NCI-H345 treated with DMSO at 0.1 percent for 48 hours (cell line): Measurements from ENCODE around the gene FSD1.
"Not testable (repeated sequence)": the region's sequence is repeated elsewhere in the genome, so short reads cannot be mapped to it uniquely, and the experiment has no call there.

Experiments used
- DNase-seq: peaks from one replicate; lab custom pipeline; 2025; ENCODE audit not compliant: unreplicated experiment; lab: John Stamatoyannopoulos, UW

FSD1 gene

DNA sequence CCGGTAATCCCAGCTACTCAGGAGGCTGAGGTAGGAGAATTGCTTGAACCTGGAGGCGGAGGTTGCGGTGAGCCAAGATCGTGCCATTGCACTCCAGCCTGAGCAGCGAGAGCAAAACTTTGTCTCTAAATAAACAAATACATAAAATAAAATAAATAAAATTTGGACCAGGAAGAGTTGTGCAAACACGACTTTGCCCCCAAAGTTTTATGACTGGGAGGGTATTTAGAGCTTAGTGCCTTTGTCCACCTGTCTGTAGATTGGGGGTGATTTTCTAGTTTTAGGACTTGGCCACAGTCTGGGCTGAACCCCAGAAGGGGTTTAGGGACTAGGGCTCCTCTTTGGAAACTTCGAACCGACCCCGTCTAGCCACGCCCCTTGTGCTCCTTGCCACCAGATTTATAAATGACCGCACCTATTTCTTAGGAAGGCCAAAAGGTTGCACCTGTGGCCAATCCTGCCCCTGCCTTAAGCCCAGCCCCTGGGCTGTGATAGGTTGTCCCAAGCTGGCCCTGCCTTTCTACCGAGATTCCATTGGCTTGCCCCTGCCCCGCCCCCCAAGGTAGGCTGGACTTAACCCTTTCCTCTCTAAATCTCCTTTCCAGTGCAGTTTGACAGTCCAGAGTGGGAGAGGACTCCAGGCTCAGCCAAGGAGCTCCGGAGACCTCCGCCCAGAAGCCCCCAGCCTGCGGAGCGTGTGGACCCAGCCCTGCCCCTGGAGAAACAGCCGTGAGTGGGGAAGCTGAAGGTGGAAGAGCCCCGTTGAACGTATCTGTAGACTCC is 20.0 kb upstream of the FSD1 start:
- no peak for DNase-seq

DNA sequence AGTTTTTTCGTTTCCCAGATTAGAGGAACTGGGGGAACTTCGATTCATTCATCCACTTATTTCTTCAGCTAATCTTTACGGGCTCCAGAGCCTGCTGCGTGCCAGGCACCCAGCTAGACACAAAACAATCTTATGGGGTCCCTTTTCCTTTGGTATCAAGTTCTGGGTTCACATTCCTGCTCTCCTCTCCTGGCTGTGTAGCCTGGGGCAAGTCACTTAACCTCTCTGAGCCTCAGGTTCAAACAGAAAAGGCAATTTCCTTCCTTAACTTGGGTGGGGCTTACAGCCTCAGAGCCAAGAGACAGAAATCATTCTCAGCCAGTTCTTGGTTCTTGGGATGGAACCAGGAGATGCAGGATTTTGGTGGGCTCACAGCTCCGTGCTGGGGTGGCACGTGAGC is 19.4 kb upstream of the FSD1 start:
- no peak for DNase-seq

DNA sequence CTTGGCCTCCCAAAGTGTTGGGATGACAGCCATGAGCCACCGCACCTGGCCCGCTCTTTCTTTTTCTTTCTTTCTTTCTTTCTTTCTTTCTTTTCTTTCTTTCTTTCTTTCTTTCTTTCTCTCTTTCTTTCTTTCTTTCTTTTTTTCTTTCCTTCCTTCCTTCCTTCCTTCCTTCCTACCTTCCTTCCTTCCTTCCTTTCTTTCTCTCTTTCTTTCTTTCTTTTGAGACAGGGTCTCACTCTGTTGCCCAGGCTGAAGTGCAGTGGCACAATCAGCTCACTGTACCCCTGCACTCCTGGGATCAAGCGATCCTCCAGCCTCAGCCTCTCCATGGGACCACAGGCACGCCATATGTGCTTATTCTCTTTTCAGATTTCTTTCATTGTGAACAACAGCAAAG is 18.3 kb upstream of the FSD1 start:
- DNase-seq, result not testable (repeated sequence)

DNA sequence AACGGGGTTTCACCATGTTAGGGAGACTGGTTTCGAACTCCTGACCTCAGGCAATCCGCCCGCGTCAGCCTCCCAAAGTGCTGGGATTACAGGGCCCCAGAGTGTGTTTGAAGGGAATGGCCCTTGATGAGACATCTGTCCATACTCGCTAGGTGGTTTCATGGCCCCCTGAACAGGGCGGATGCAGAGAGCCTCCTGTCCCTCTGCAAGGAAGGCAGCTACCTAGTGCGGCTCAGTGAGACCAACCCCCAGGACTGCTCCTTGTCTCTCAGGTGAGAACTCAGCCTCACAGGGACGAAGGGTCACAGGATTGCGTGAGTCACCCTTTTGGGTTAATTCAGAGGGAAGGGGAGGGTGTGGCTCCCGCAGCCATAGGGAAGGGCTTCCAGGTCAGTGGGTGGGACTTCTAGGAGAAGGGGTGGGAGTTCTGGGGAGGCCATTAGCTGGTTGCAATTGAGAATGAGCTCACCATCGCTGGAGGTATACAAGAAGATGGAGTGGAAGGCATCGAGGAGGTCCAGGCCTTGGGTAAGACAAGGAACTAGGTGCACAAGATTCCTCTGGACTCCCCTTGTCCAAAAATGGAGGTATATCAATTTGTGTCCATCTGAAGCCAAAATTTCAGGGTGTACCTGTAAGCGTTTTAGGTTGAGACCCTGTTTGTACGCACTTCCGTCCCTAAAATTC is 16.2 kb upstream of the FSD1 start:
- no peak for DNase-seq

DNA sequence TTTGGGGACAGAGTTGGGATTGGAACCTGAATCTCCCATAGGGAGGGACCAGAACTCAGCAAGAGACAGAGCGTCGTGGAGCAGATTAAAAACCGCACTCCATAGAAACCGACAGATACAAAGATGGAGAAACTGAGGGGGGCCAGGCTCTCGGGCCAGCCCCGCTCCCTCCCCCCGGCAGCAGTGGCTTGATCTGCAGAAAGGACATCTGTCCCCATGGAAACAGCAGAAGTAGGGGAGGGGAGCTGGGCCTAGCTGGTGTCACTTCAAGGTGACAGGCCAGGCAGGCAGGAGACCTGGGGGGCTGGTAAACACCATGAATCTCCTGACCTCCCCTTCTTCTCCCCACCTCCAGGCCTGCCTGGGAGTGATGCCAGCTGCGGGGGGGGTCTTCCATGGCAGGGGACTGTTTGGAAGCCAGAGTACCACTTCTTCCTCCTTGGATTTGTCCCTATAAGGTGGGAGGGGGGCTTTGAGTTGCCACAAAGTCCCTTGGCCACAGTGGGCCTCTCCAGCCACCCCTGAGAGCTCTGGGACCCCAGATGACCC is 13.1 kb upstream of the FSD1 start:
- DNase-seq, result no peak

DNA sequence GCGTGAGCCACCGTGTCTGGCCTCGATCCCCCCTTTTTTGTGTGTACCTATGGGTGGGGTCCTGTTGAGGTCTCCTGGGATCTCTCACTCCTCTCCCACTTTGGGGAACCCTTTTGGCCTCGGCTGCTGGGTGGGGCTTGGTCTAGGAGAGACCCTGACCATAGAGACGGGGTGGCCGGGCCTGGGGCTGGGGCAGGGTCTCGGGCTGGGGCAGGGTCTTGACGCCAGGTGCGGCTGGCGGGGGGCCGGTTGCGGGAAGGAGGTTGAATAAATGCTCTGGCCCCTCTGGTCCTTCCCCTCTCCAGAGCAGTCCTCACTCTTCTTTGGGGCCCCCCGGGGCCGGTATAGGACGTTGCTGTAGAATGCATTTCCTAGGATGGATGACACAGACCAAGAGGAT is 11.9 kb upstream of the FSD1 start:
- DNase-seq, result no peak

DNA sequence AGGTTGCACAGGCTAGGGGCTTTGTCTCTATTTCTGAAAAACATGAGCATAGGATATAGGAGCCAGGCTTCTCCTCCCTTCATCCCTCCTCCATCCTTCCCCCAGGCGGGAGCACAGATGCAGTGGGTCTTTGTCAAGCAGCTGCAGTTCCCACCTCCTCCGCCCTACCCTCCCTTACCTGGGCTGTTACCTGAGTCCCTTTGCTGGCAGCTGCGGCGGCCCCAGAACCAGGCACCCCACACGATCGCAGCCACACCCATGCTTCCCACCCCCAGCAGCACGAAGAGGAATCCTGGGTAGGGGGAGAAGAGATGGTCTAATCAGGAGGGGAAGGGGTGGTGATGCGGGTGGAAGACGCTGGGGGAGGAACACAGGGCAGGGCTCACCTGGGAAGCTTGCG is 10.0 kb upstream of the FSD1 start:
- DNase-seq, result no peak

DNA sequence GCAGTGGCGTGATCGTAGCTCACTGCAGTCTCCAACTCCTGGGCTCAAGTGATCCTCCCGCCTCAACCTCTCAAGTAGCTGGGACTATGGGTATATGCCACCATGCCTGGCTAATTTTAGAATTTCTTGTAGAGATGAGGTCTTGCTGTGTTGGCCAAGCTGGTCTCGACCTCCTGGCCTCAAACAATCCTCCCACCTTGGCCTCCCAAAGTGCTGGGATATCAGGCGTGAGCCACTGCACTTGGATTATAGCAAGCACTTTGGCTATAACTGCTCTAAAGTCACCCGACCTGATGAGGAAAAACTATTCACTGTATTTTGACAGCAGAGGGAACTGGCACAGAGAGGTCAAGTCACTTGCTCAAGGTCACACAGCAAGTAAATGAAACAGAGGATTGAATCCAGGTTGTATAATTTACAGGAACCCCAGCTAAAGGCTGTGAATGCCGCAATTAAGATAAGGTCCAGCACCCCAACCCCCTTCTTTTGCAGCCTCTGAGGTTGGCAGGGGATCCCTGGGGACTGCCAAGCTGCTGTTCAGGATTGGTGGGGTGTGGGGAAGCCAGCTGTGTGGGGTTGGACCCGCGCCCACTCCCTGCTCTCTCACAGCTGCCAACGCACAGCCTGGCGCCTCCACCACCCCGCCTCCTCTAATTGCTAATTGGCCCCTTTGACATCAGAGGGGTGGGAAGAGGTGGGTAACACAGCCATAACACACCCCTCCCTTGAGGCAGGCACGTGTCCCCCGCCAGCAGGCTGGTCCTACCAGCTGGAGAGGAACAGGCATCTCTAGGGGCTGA is 8.2 kb upstream of the FSD1 start:
- DNase-seq, result peak; percentile 33

DNA sequence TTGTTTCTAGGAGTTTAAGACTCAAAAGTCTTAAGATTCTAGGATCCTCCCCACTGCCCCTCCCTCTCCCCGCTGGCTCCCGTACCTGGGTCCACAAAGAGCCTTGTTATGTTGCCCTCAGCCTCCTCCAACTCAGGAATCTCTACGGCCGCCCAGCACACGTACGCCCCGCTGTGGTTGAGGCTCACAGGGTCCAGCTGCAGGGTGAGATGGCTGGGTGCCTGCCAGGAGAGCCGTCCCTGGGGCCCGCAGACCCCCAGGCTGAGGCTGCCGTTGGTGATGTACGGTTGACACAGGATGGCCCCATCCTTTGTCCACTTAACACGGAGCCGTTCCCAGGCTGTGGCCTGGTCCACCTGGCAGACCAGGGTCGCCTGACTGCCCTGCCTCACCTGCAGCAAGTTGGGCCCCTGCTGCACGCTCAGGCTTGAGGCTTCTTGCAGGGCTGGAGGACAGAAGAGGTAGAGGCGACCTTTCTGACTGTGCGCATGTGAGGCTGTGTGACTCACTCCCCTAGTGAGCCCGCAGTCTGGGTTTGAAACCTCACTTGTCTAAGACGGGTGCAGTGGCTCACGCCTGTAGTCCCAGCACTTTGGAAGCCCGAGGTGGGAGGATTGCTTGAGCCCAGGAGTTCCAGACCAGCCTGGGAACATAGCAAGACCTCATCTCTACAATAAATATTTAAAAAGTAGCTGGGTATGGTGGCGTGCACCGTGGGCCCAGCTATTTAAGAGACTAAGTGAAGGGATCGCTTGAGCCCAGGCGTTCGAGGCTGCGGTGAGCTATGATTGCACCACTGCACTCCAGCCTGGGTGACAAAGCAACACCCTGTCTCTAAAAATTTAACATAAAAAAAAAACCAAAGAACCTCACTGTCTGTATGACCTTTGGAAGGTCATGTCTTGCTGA is 6.2 kb upstream of the FSD1 start:
- DNase-seq, result no peak

DNA sequence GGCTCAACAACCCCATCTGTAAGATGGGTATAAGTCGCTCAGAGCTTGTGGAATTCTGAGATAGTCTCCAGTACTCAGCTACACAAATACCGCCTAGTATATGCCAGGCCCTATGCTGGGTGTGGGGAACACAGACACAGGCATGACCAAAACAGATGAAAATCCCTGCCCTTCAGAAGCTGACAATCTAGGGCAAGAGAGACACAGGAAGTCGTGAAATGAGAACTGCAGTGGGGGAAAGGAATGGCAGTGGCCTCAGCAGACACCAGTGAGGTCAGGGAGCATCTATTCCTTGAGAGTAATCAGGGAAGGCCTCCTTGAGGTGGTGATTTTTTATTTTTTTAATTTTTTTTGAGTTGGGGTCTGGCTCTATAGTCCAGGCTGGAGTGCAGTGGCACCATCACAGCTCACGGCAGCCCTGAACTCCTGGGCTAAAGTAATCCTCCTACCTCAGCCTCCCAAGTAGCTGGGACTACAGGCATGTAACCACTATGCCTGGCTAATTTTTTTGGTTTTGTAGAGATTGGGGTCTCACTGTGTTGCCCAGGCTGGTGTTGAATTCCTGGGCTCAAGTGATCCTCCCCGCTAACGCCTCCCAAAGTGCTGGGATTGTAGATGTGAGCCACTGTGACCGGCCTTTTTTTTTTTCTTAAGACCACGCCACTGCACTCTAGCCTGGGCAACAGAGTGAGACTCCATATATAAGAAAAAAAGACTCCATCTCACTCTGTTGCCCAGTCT is 5.4 kb upstream of the FSD1 start:
- no peak for DNase-seq

DNA sequence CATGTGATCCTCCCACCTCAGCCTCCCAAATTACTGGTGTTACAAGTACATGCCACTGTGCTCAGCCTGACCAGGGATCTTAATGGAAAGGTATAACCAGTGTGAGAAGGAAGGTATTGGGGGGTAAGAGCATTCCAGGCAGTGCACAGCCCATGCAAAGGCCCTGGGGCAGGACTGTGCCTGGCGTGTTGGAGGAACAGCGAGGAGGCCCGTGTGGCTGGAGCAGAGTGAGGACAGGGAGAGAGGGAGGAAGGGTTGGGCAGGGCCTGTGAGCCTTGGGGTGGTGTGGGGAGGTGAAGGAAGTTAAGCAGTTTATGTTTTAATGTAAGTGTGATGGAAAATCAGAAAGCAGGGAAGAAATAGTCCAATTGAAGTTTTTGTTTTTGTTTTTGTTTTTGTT is 3.8 kb upstream of the FSD1 start:
- DNase-seq, result no peak

DNA sequence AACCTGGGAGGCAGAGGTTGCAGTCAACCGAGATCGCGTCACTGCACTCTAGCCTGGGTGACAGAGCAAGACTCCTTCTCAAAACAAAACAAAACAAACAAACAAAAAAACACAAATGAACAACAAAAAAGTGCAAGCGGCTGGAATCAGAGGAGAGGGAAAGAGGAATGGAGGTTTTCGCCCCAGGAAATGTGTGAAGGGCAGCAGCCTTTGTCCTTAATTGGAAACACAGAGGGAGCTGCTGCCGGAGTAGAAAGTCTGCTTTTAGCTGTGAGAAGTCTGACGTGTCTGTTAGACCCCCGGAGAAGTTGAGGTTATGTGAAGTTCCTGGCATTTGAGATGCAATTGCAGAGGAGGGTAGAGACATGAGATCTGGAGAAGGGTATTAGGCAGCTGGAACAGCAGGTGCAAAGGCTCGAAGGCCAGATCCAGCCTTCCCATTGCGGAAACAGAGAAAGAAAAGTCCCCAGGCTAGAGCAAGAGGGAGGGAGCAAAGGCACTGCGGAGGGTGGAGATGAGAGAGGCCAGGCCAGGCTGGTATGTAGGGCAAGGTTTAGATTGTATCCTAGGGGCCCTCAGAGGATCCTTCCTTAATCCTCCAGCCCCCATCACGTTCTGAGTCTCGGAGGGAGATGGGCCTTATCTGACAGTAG is 2.7 kb upstream of the FSD1 start:
- no peak for DNase-seq

DNA sequence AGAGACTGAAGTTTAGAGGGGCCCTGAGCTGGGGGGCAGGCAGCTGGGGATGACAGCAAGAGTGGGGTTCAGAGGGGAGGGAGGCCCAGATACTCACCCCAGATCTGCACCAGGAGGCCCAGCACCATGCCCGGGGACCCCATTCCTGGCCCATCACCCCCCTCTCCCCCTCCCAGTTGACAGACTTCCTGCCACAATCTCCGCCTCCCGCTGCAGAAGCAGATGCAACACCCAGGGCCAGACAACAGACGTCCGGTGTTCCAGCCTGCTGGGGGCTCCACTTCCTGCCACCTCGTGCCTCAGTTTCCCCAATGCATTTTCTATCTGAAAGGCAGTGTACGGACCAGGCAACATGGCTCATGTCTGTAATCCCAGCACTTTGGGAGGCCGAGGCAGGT is 2.2 kb upstream of the FSD1 start, which contains the start of gene TMIGD2:
TSS of gene TMIGD2 (minus strand) at position 147 of the 398 bp plus-strand sequence. CDS start at position 143, 4 bp downstream.
- DNase-seq, result no peak

DNA sequence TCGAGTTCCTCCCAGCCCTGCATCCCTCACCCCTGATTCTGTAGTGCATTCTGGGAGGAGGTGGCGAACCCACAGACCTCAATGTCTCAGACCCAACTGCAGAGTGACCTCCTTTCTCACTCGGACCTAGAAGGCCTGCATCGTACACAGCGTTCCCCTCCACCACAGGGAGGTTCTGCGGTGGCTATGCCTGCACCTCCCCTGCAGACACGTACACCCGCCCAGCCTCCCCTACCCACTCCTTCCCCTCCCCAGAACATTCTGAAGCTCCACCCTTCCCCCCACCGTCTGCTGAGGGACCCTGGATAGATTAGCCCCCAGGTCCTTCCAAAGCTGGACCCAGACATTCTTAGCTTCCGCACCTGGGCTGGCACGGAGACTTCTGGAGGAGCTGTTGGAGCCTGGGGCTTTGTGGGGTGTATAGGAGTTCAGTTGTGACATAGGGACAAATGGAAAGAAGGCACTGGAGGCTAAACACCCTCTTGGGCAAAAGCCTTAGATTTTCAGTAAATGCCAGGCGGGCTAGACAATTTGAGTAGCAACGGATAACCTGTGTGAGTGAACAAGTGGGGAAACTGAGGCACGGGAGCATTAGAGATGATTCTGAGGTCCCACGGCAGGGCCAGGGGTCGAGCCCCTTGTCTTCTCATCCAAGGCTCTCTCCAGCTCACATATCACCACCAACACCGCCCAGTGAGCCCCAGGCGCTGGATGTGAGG is 420 bp upstream of the FSD1 start:
- DNase-seq, result no peak

DNA sequence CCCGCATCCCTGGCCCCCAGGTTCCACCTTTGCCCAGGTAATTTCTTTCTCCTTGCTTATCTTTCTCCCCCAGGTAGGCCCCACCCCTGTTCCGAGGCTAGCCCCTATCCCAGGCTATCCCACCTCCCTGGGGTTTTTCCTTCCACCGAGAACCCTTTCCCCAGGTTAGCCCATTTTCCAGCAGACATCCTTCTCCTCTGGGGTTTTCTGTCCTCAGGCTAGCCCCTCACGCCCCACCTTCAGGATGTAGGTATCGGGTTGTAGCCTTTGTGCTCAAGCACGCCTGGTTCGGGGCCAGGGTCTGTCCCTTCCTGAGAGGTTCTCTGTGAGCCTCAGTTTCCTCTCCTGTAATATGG is 837 bp downstream of the FSD1 start:
- no peak for DNase-seq

DNA sequence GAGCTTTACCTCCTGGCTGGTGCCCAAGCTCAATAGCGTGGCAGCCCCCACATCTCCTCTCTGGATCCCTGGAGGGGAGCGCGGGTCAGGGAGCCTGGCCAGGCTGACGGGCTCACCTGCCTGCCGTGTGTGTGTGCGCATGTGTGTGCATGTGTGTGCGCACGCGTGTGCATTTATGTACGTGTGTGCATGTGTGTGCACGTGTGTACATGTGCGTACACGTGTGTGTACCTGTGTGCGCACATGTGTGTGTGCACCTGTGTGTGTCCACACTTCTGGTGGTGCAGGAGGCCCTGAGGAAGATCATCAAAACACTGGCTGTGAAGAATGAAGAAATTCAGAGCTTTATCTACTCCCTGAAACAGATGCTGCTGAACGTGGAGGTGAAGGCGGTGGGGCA is 1.3 kb downstream of the FSD1 start:
- DNase-seq, result no peak

DNA sequence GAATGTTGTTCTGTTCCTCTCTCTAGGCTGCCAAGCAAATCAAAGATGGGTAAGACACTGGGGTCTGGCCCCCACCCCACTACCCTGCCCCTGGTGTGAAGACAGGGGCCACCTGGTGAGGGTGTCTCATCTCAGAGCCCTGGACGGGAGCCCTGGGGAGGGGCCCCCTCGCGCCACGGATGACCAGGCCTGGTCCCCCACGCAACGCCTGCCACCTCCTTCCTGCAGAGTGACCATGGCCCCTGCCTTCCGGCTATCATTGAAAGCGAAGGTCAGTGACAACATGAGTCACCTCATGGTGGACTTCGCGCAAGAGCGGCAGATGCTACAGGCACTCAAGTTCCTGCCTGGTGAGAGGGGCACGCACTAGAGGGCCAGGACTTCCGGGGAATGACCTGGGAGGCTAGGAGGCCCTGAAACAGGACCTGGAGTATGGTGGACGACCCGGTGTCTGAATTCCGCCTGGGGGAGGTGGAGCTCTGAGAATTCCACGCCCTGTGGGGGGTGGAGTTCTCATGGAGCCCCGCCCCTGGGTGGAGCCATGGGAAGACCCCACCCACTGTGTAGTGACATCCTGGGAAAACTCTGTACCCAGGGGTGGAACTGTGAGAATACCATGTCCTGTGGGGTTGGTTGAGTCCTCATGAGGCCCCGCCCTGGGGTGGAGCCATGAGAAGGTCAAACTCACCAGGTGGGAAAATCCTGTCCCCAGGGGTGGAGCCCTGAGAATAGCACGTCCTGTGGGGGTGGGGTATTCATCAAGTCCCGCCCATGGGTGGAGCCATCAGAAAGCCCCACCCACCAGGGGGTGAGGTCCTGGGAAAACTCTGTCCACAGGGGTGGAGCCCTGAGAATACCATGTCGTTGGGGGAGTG is 6.1 kb downstream of the FSD1 start:
- no peak for DNase-seq
